ENCODE measurements around the gene MAPK1. TPM values are rescaled to one million over a fixed set of nuclear protein-coding genes. Genes with fewer than 3 reads are reported as not detected.

MAPK1 gene
- total RNA-seq, 1 donor from 2014 or later, result 112 TPM

DNA sequence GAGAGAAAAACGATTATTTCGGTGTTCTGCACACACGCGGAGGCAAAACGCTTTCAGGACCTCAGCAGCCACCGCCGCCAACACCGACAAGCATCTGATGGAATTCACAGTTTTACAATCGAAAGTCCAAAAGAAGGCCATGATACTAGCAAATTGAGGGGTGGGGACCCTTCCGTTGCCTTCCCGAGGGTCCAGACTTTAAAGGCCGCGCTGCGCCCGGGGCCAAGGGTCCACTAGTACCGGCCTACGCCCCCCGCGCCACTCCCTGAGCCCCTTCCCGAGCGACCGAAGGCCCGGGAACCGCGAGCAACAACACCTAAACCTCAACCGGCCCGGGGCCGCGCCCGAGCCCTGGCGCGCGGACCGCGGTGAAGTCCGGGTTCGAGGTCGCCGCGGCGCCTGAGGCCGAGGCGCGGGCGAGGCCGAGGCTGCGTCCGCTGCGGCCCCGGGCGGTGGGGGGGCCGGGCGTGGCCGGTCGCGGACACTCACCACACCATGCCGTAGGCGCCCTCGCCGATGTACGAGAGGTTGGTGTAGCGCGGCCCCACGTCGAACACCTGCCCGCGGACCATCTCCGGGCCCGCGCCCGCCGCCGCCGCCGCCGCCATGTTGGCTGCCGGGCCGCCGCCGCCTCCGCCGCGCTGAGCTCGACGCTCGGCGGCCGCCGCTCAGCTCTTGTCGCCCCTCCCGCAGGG lies 465 bp downstream of the MAPK1 start:
- TF ChIP-seq, protein P1, sequence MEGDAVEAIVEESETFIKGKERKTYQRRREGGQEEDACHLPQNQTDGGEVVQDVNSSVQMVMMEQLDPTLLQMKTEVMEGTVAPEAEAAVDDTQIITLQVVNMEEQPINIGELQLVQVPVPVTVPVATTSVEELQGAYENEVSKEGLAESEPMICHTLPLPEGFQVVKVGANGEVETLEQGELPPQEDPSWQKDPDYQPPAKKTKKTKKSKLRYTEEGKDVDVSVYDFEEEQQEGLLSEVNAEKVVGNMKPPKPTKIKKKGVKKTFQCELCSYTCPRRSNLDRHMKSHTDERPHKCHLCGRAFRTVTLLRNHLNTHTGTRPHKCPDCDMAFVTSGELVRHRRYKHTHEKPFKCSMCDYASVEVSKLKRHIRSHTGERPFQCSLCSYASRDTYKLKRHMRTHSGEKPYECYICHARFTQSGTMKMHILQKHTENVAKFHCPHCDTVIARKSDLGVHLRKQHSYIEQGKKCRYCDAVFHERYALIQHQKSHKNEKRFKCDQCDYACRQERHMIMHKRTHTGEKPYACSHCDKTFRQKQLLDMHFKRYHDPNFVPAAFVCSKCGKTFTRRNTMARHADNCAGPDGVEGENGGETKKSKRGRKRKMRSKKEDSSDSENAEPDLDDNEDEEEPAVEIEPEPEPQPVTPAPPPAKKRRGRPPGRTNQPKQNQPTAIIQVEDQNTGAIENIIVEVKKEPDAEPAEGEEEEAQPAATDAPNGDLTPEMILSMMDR (conservative IDR thresholded peaks at IDR 0.05), result no peak
- H3K27ac Mint-ChIP-seq, result peak overlapping the region; percentile 94
- H3K4me3 Mint-ChIP-seq, result peak overlapping the region; percentile 94
- no peaks in the 10 kb centered on the region for H3K27me3 Mint-ChIP-seq
- peaks cover 19% of the 10 kb centered on the region for H3K36me3 Mint-ChIP-seq
- DNase-seq (ENCODE audit: extremely low spot score, unreplicated experiment), result no peak
- peaks cover 5% of the 10 kb centered on the region for H3K9me3 Mint-ChIP-seq
- H3K4me1 Mint-ChIP-seq (ENCODE audit: unreplicated experiment), result peaks cover 36% of the 10 kb centered on the region

DNA sequence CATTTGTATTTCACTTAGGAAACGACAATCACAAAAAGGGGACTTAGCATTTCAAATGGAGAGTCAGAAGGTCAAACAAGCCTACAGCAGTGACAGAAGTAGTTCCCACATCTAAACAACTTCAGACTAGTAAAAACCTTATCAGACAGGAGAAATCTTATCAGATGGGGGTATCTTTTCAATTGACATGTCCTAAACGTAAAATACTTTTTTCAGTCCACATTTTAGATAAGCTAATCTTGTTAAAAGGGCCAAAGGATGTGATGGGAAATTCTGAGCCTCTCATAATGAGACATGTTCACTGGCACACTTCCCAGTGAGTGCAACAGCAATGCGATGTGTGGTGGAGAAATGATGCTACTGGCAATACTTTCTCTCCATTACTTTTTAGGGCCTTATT lies 2.4 kb downstream of the MAPK1 start:
- Mint-ChIP-seq H3K9me3 (peaks cover 5% of the 10 kb centered on the region), H3K27me3 (no peaks in the 10 kb centered on the region), H3K36me3 (peaks cover 19% of the 10 kb centered on the region), H3K27ac (no peak overlapping the region), H3K4me1 (ENCODE audit: unreplicated experiment) (peaks cover 53% of the 10 kb centered on the region), H3K4me3 (peak overlapping the region; percentile 83)
- TF ChIP-seq, protein P1 (conservative IDR thresholded peaks at IDR 0.05), result no peak
- DNase-seq (ENCODE audit: extremely low spot score, unreplicated experiment), result no peak

DNA sequence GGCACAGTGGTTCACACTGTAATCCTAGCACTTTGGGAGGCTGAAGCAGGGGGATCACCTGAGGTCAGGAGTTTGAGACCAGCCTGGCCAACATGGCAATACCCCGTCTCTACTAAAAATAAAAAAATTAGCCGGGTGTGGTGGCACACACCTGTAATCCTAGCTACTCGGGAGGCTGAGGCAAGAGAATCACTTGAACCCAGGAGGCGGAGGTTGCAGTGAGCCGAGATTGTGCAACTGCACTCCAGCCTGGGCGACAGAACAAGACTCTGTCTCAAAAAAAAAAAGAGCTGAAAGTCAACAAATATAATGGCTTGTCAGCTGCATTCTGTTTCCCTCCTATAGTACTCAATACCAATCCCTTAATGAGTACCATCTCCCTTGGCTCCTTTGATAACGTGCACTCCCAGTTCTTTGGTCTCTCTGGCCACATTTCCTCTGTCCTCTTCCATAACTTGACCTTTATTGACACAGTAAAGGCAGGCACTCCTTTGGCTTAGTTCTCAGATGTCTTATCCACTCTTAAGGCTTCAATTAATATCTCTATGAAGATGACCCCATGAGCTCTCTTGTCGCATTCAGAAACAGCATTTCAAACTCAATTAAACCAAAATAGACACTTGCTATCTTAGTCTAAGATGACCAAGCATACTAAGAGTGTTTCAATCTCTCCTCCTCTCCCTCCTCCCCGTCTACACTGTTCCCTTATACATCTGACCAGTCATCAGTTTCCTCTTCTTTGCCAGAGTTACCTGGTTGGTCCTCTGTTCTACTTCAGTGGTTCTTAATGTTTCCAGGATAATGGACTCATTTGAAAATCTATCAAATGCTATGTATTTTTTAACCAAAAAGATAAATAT lies 4.8 kb downstream of the MAPK1 start:
- Mint-ChIP-seq H3K36me3 (peaks cover 15% of the 10 kb centered on the region), H3K9me3 (no peaks in the 10 kb centered on the region), H3K4me1 (ENCODE audit: unreplicated experiment) (peaks cover 64% of the 10 kb centered on the region), H3K27me3 (no peaks in the 10 kb centered on the region), H3K4me3 (peak overlapping the region; percentile 12), H3K27ac (peak overlapping the region; percentile 40)
- TF ChIP-seq, protein P1 (conservative IDR thresholded peaks at IDR 0.05), result no peak
- DNase-seq (ENCODE audit: extremely low spot score, unreplicated experiment), result no peak

DNA sequence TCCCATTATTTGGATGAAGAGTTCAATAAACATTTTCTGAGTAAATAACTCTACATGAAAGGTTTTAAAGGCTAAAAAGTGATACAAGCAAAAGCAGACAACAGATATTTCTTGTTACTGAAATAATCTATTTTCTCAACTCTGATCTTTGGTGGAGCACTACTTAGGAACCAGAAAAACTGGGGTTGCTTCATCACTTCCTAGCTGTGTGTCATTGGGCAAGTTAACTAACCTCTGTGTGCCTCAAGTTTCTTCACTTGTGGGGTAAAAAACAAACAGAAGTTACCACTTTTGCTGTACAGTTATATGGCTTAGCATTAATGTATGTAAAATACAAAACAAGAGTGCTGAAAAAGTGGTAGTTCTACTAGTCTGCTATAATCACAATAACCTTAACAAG lies 5.6 kb downstream of the MAPK1 start:
- H3K36me3 Mint-ChIP-seq, result peaks cover 15% of the 10 kb centered on the region
- peak overlapping the region; percentile 3 for H3K27ac Mint-ChIP-seq
- TF ChIP-seq, protein P1 (conservative IDR thresholded peaks at IDR 0.05), result no peak
- DNase-seq (ENCODE audit: extremely low spot score, unreplicated experiment), result no peak
- peaks cover 68% of the 10 kb centered on the region for H3K4me1 Mint-ChIP-seq (ENCODE audit: unreplicated experiment)
- H3K9me3 Mint-ChIP-seq, result no peaks in the 10 kb centered on the region
- H3K4me3 Mint-ChIP-seq, result peak overlapping the region; percentile 11
- H3K27me3 Mint-ChIP-seq, result no peaks in the 10 kb centered on the region

DNA sequence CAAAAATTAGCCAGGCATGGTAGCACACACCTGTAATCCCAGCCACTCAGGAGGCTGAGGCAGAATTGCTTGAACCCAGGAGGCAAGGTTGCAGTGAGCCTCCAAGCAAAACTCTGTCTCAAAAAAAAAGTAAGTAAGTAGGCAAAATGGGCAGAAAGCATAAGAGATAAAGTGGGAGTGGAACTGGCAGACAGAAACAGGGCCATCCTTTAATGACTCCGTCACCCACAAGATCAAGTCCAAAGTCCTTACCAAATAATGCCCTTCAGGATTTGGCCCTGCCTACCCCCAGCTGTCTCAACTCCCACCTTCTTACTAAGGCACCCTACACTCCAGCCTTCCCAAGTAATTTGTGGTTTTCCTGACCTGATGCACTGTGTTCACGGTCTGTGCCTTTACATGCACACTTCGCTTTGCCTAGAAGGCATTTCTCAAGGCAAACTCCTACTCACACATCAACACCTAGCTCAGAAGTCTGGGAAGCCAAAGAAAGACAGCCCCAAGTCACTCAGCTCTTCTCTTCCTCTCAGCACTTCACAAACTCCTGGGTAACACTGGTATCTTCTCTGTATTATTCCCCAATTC lies 6.1 kb downstream of the MAPK1 start:
- Mint-ChIP-seq H3K36me3 (peaks cover 15% of the 10 kb centered on the region), H3K4me3 (peak overlapping the region; percentile 11), H3K9me3 (no peaks in the 10 kb centered on the region), H3K4me1 (ENCODE audit: unreplicated experiment) (peaks cover 65% of the 10 kb centered on the region), H3K27me3 (no peaks in the 10 kb centered on the region), H3K27ac (peak overlapping the region; percentile 3)
- TF ChIP-seq, protein P1 (conservative IDR thresholded peaks at IDR 0.05), result no peak
- no peak for DNase-seq (ENCODE audit: extremely low spot score, unreplicated experiment)
